ENCODE results near the gene SOWAHA.
A peak's percentile ranks its signal among the peaks of the same experiment; 100 is the strongest.

- TF ChIP-seq CTCF (IDR thresholded peaks at IDR 0.05; ENCODE audit: control extremely low read depth in 1 of 3, insufficient read depth in 1 of 3, low read depth in 1 of 3, low read length in 3 of 3) (no peak), SUZ12 (IDR thresholded peaks at IDR 0.05; ENCODE audit: low read length) (peak; percentile 49; the same call in 1 of the 2 replicates), CHD2 (IDR thresholded peaks at IDR 0.05; ENCODE audit: low read length) (no peak), KDM1A (IDR thresholded peaks at IDR 0.05; ENCODE audit: borderline replicate concordance, low read length) (no peak), RNF2 (IDR thresholded peaks at IDR 0.05; ENCODE audit: borderline replicate concordance, low read depth, low read length, missing control alignments, poor library complexity, severe bottlenecking) (peak; percentile 8), EZH2 (IDR thresholded peaks at IDR 0.05; ENCODE audit: low read depth, low read length, severe bottlenecking) (no peak), NRF1 (IDR thresholded peaks at IDR 0.05; ENCODE audit: low read depth, low read length) (no peak), KDM5A (IDR thresholded peaks at IDR 0.05; ENCODE audit: low read length) (no peak), POLR2AphosphoS5 (IDR thresholded peaks at IDR 0.05; ENCODE audit: low read depth, low read length) (no peak), POLR2A (IDR thresholded peaks at IDR 0.05; ENCODE audit: control extremely low read depth in 1 of 2, low read depth in 2 of 2, low read length in 2 of 2) (peak in 1 of 2 experiments; percentile 36; a peak in 1 of 3 replicates), BACH1 (IDR thresholded peaks at IDR 0.05; ENCODE audit: low read length) (no peak), ATF3 (IDR thresholded peaks at IDR 0.05; ENCODE audit: insufficient read depth, low read depth, low read length) (no peak), YY1 (IDR thresholded peaks at IDR 0.05; ENCODE audit: low read depth, low read length) (no peak), MAX (IDR thresholded peaks at IDR 0.05) (peak; percentile 6; the same call in 1 of the 2 replicates)
These were observed 12.1 kb downstream of the SOWAHA start for GRCh38 chr5:132825033-132825833.
